Endodermal cell (in vitro differentiated cells): ENCODE measurements around the gene RTF1. TPM values are rescaled to one million over a fixed set of nuclear protein-coding genes. Genes with fewer than 3 reads are reported as not detected.

Source experiments
- DNase-seq: peaks from one replicate; pipeline ENCODE4 v3.0.0-alpha.2; 2017
- H3K27ac ChIP-seq: 2 replicates; pipeline ENCODE4 v1.5.1; 2013; ENCODE audit warnings: mild to moderate bottlenecking, low read depth, low read length, moderate library complexity
- H3K27me3 ChIP-seq: 2 replicates; pipeline ENCODE4 v1.6.1; 2013; ENCODE audit warnings: mild to moderate bottlenecking, low read length, moderate library complexity; ENCODE audit not compliant: insufficient read depth, control insufficient read depth, poor library complexity, severe bottlenecking
- H3K36me3 ChIP-seq: 2 replicates; pipeline ENCODE4 v1.7.0; 2013; ENCODE audit warnings: mild to moderate bottlenecking, low read length, moderate library complexity; ENCODE audit not compliant: control insufficient read depth, insufficient read depth
- H3K4me1 ChIP-seq: one replicate; pipeline ENCODE4 v1.7.0; 2013; ENCODE audit warnings: low read length; ENCODE audit not compliant: control insufficient read depth, insufficient read depth
- H3K4me3 ChIP-seq: 2 replicates; pipeline ENCODE4 v1.5.1; 2013; ENCODE audit warnings: mild to moderate bottlenecking, low read length, moderate library complexity
- H3K9ac ChIP-seq: 2 replicates; pipeline ENCODE4 v1.6.1; 2013; ENCODE audit warnings: mild to moderate bottlenecking, low read length, moderate library complexity; ENCODE audit not compliant: poor library complexity, severe bottlenecking; ENCODE audit errors: extremely low read depth
- H3K9me3 ChIP-seq: 2 replicates; pipeline ENCODE4 v1.6.1; 2013; ENCODE audit warnings: mild to moderate bottlenecking, low read length, moderate library complexity; ENCODE audit not compliant: control insufficient read depth
- H3K27ac Mint-ChIP-seq: 2 replicates; pipeline ENCODE4 v1.8.0; 2020; ENCODE audit warnings: mixed read lengths
- H3K27me3 Mint-ChIP-seq: 2 replicates; pipeline ENCODE4 v1.8.0; 2021; ENCODE audit warnings: mild to moderate bottlenecking, mixed read lengths; ENCODE audit not compliant: insufficient read depth
- H3K36me3 Mint-ChIP-seq: 2 replicates; pipeline ENCODE4 v1.8.0; 2020; ENCODE audit warnings: low read depth, mixed read lengths
- H3K4me1 Mint-ChIP-seq: 2 replicates; pipeline ENCODE4 v1.8.0; 2020; ENCODE audit warnings: mixed read lengths
- H3K4me3 Mint-ChIP-seq: 2 replicates; pipeline ENCODE4 v1.8.0; 2020; ENCODE audit warnings: mild to moderate bottlenecking, moderate library complexity, mixed read lengths
- H3K9me3 Mint-ChIP-seq: 2 replicates; pipeline ENCODE4 v1.8.0; 2020; ENCODE audit warnings: mild to moderate bottlenecking, mixed read lengths
- WGBS, 2 experiments: methylation state at CpG; one replicate each; pipeline versions ENCODE4 v1.1.5 to v1.1.7; 2013; ENCODE audit warnings: missing lambda C conversion rate in 2 of 2, mixed read lengths in 1 of 2; ENCODE audit not compliant: insufficient coverage in 1 of 2, insufficient read length in 1 of 2; 5-methylcytosine and 5-hydroxymethylcytosine counted together
- total RNA-seq, 2 donors: library from RNA; stranded (reverse); fragmentation: NEBNext Ultra II Directional in 1 of 2; extraction: Animal tissue kit (Norgen Biotek cat#: 25700) in 1 of 2; gene quantifications; 2 replicates in 1 of 2; 3 replicates in 1 of 2; pipeline ENCODE4 v1.2.1, GENCODE V29; 2021
- TF ChIP-seq, protein P1 (sequence below): fragments of 200-600 bp; sonication (generic); conservative IDR thresholded peaks from 2 replicates; pipeline ENCODE4 v1.5.0; 2021; ENCODE audit warnings: antibody characterized with exemption, mild to moderate bottlenecking

The RTF1 gene
- total RNA-seq, 2 donors from 2014 or later: 48.6 to 66.3 TPM

DNA sequence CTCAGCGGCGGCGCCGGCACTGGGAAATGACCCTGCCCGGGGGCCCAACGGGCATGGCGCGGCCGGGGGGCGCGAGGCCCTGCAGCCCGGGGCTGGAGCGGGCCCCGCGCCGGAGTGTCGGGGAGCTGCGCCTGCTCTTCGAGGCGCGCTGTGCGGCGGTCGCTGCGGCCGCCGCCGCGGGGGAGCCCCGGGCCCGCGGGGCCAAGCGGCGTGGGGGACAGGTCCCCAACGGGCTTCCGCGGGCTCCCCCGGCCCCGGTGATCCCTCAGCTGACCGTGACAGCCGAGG, 77.0 kb downstream of the RTF1 start:
- peaks cover 81% of the 10 kb centered on the region for H3K27me3 Mint-ChIP-seq
- H3K27ac Mint-ChIP-seq: no peak overlapping the region
- no peak for DNase-seq
- TF ChIP-seq, protein P1, sequence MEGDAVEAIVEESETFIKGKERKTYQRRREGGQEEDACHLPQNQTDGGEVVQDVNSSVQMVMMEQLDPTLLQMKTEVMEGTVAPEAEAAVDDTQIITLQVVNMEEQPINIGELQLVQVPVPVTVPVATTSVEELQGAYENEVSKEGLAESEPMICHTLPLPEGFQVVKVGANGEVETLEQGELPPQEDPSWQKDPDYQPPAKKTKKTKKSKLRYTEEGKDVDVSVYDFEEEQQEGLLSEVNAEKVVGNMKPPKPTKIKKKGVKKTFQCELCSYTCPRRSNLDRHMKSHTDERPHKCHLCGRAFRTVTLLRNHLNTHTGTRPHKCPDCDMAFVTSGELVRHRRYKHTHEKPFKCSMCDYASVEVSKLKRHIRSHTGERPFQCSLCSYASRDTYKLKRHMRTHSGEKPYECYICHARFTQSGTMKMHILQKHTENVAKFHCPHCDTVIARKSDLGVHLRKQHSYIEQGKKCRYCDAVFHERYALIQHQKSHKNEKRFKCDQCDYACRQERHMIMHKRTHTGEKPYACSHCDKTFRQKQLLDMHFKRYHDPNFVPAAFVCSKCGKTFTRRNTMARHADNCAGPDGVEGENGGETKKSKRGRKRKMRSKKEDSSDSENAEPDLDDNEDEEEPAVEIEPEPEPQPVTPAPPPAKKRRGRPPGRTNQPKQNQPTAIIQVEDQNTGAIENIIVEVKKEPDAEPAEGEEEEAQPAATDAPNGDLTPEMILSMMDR: no peak
- Histone ChIP-seq H3K36me3 (no peaks in the 10 kb centered on the region), H3K9ac (no peak overlapping the region), H3K4me1 (peaks cover 13% of the 10 kb centered on the region), H3K27ac (no peak overlapping the region), H3K27me3 (peaks cover 84% of the 10 kb centered on the region), H3K9me3 (no peaks in the 10 kb centered on the region), H3K4me3 (no peak overlapping the region)
- no peak overlapping the region for H3K4me3 Mint-ChIP-seq
- H3K4me1 Mint-ChIP-seq: peaks cover 7% of the 10 kb centered on the region
- no peaks in the 10 kb centered on the region for H3K36me3 Mint-ChIP-seq
- WGBS, 2 experiments: 0% methylated on average over 15 to 41 of the region's 41 CpGs
- no peaks in the 10 kb centered on the region for H3K9me3 Mint-ChIP-seq

DNA sequence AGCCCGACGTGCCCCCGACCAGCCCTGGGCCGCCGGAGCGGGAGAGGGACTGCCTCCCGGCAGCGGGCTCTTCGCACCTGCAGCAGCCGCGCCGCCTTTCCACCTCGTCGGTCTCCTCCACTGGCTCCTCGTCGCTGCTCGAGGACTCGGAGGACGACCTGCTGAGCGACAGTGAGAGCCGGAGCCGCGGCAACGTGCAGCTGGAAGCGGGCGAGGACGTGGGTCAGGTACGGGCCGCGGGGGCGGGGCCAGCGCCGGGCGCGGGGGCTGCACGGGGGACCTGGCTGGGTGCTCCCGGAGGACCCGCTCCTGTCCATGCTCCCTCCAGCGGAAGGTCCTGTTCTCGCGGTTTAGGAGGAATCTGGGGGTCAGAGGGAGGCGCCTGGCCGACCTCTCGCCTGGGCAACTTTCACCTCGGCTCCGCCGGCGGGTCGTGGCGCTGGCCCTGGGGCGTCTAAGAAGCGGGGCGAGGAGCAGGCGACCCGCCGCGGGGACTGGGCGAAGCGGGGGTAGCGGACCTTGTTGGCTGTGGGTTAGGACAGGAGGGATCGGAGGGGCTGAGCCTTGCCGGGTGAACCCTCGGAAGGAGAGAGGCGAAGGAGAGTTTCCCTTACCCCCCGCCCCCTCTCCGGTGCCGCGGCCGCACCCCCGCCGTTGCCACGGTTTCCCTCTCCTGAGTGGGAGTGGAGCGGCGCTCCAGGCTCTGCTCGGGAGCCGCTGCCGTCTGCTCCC, 77.5 kb downstream of the RTF1 start:
- Mint-ChIP-seq H3K4me3 (peak overlapping the region; percentile 40), H3K27ac (no peak overlapping the region), H3K9me3 (no peaks in the 10 kb centered on the region), H3K4me1 (peaks cover 7% of the 10 kb centered on the region), H3K36me3 (no peaks in the 10 kb centered on the region), H3K27me3 (peaks cover 86% of the 10 kb centered on the region)
- 0 to 2% methylated on average over 13 to 77 of the region's 77 CpGs for WGBS, 2 experiments
- Histone ChIP-seq H3K4me1 (peaks cover 13% of the 10 kb centered on the region), H3K4me3 (no peak overlapping the region), H3K9me3 (no peaks in the 10 kb centered on the region), H3K9ac (no peak overlapping the region), H3K27me3 (peaks cover 89% of the 10 kb centered on the region), H3K36me3 (no peaks in the 10 kb centered on the region), H3K27ac (no peak overlapping the region)
- TF ChIP-seq, protein P1: peak; percentile 52
- peak; percentile 88 for DNase-seq

DNA sequence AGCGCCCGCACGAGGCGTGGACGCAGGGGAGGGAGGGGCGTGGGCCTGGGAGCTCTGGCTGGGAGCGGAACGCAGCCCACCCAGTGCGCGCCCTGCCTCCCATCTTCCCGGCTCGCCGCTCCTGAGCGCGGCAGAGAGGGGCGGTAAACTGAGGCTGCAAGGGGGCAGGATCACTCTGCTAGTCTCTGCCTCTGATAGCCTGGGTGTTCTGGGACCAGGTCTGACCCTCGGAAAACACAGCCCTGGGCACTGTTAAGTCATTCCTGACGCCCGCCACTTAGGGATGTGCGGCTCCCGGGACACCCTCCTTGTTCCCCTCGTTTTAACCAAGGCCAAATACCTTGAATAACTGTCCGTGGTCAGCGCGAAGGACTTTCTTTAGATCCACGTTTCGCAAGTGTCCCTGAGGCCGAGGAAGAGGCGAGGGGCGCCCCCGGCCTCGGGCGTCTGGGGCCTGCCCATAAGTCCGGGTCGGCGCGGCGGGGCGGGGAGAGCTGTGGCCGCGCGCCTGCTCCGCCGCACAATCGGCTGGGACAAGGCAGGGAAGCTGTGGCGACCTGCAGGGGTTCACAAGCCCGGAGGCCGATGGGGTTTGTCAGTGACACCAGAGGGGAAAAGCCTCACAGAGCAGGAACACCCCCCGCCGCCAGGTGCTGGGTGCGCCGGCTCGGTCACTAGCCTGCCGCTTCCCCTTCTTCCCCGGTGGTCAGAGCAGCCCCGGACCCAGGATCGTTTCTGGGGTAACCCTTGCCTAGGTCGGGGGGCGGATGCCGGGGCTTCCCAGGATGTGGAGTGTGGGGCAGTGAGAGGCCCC, 78.2 kb downstream of the RTF1 start:
- Histone ChIP-seq H3K9ac (no peak overlapping the region), H3K36me3 (no peaks in the 10 kb centered on the region), H3K27me3 (peaks cover 97% of the 10 kb centered on the region), H3K4me1 (peaks cover 13% of the 10 kb centered on the region), H3K9me3 (no peaks in the 10 kb centered on the region), H3K4me3 (no peak overlapping the region), H3K27ac (no peak overlapping the region)
- Mint-ChIP-seq H3K27ac (no peak overlapping the region), H3K36me3 (no peaks in the 10 kb centered on the region), H3K27me3 (peaks cover 91% of the 10 kb centered on the region), H3K4me1 (peaks cover 7% of the 10 kb centered on the region), H3K4me3 (peak overlapping the region; percentile 40), H3K9me3 (no peaks in the 10 kb centered on the region)
- peak; percentile 81 for DNase-seq
- 5% methylated on average over 19 to 60 of the region's 60 CpGs for WGBS, 2 experiments
- TF ChIP-seq, protein P1: peak; percentile 12
